ACC112 (cell line): Measurements from ENCODE around the gene FBXW5.

Source experiments
- H2AFZ ChIP-seq: fragments of 200-600 bp; sonication (generic); one replicate; pipeline ENCODE4 v1.6.0; 2017; ENCODE audit warnings: antibody characterized with exemption, low read length; ENCODE audit not compliant: unreplicated experiment
- H3K27ac ChIP-seq: fragments of 200-600 bp; sonication (generic); 2 replicates; pipeline ENCODE4 v1.5.1; 2014; ENCODE audit warnings: low read depth, mild to moderate bottlenecking, antibody characterized with exemption, low read length, moderate library complexity
- H3K27me3 ChIP-seq: fragments of 200-600 bp; sonication (generic); 2 replicates; pipeline ENCODE4 v1.6.1; 2014; ENCODE audit warnings: mild to moderate bottlenecking, antibody characterized with exemption, low read length, moderate library complexity, mixed read lengths; ENCODE audit not compliant: insufficient read depth
- H3K36me3 ChIP-seq: fragments of 200-600 bp; sonication (generic); 2 replicates; pipeline ENCODE4 v1.6.1; 2016; ENCODE audit warnings: mild to moderate bottlenecking, antibody characterized with exemption, low read length, moderate library complexity, mixed read lengths; ENCODE audit not compliant: insufficient read depth
- H3K4me1 ChIP-seq: fragments of 200-600 bp; sonication (generic); one replicate; pipeline ENCODE4 v1.6.1; 2016; ENCODE audit warnings: low read length, mixed read lengths; ENCODE audit not compliant: insufficient read depth, unreplicated experiment, control insufficient read depth
- H3K4me3 ChIP-seq: fragments of 200-600 bp; sonication (generic); 2 replicates; pipeline ENCODE4 v1.5.1; 2014; ENCODE audit warnings: mild to moderate bottlenecking, low read depth, low read length
- H3K79me2 ChIP-seq: fragments of 200-600 bp; sonication (generic); one replicate; pipeline ENCODE4 v1.6.0; 2016; ENCODE audit warnings: low read length; ENCODE audit not compliant: control insufficient read depth, unreplicated experiment, insufficient read depth

The FBXW5 gene

GRCh38 chr9:136958898-136959850 is 14.6 kb upstream of the FBXW5 start:
- H2AFZ ChIP-seq, result no peak overlapping the region
- no peaks in the 10 kb centered on the region for H3K27me3 ChIP-seq
- H3K4me1 ChIP-seq, result no peaks in the 10 kb centered on the region
- H3K4me3 ChIP-seq, result no peak overlapping the region
- H3K36me3 ChIP-seq, result no peaks in the 10 kb centered on the region
- H3K79me2 ChIP-seq, result no peaks in the 10 kb centered on the region
- H3K27ac ChIP-seq, result no peak overlapping the region

GRCh38 chr9:136958473-136958872 is 13.9 kb upstream of the FBXW5 start:
- Histone ChIP-seq H3K27ac (no peak overlapping the region), H3K27me3 (no peaks in the 10 kb centered on the region)

GRCh38 chr9:136957901-136958300 is 13.4 kb upstream of the FBXW5 start:
- Histone ChIP-seq H3K27me3 (no peaks in the 10 kb centered on the region), H3K27ac (no peak overlapping the region), H3K4me1 (no peaks in the 10 kb centered on the region), H2AFZ (no peak overlapping the region), H3K79me2 (no peaks in the 10 kb centered on the region), H3K36me3 (no peaks in the 10 kb centered on the region), H3K4me3 (no peak overlapping the region)

More at GRCh38 chr9:136958473-136958872, 13.9 kb upstream of the FBXW5 start:
- Histone ChIP-seq H3K36me3 (no peaks in the 10 kb centered on the region), H3K79me2 (no peaks in the 10 kb centered on the region), H3K4me1 (no peaks in the 10 kb centered on the region), H2AFZ (no peak overlapping the region), H3K4me3 (no peak overlapping the region)

GRCh38 chr9:136957461-136957860 is 12.9 kb upstream of the FBXW5 start:
- Histone ChIP-seq H3K27ac (no peak overlapping the region), H3K27me3 (no peaks in the 10 kb centered on the region), H3K4me3 (no peak overlapping the region), H3K4me1 (no peaks in the 10 kb centered on the region), H2AFZ (no peak overlapping the region), H3K79me2 (no peaks in the 10 kb centered on the region), H3K36me3 (no peaks in the 10 kb centered on the region)

GRCh38 chr9:136956604-136957003 is 12.1 kb upstream of the FBXW5 start:
- no peak overlapping the region for H3K27ac ChIP-seq
- H3K27me3 ChIP-seq, result no peaks in the 10 kb centered on the region
- H3K4me3 ChIP-seq, result no peak overlapping the region
- H3K36me3 ChIP-seq, result no peaks in the 10 kb centered on the region
- no peaks in the 10 kb centered on the region for H3K79me2 ChIP-seq
- no peak overlapping the region for H2AFZ ChIP-seq
- no peaks in the 10 kb centered on the region for H3K4me1 ChIP-seq

GRCh38 chr9:136955943-136956335 is 11.4 kb upstream of the FBXW5 start:
- Histone ChIP-seq H3K36me3 (no peaks in the 10 kb centered on the region), H2AFZ (no peak overlapping the region), H3K4me1 (no peaks in the 10 kb centered on the region), H3K27me3 (no peaks in the 10 kb centered on the region), H3K27ac (no peak overlapping the region), H3K79me2 (no peaks in the 10 kb centered on the region), H3K4me3 (no peak overlapping the region)

- Histone ChIP-seq H3K36me3 (no peaks in the 10 kb centered on the region), H3K4me1 (no peaks in the 10 kb centered on the region), H3K79me2 (no peaks in the 10 kb centered on the region), H3K27me3 (no peaks in the 10 kb centered on the region), H2AFZ (no peak overlapping the region), H3K4me3 (no peak overlapping the region), H3K27ac (no peak overlapping the region)
Measured at GRCh38 chr9:136955202-136955942, 10.8 kb upstream of the FBXW5 start.

GRCh38 chr9:136954270-136955083 is 9.9 kb upstream of the FBXW5 start:
- Histone ChIP-seq H2AFZ (no peak overlapping the region), H3K27me3 (no peaks in the 10 kb centered on the region), H3K4me1 (no peaks in the 10 kb centered on the region), H3K27ac (no peak overlapping the region), H3K36me3 (no peaks in the 10 kb centered on the region), H3K4me3 (no peak overlapping the region), H3K79me2 (no peaks in the 10 kb centered on the region)

- no peaks in the 10 kb centered on the region for H3K27me3 ChIP-seq
- no peak overlapping the region for H3K4me3 ChIP-seq
- H3K4me1 ChIP-seq, result no peaks in the 10 kb centered on the region
- no peak overlapping the region for H3K27ac ChIP-seq
- H2AFZ ChIP-seq, result no peak overlapping the region
- no peaks in the 10 kb centered on the region for H3K36me3 ChIP-seq
- no peaks in the 10 kb centered on the region for H3K79me2 ChIP-seq
Measured at GRCh38 chr9:136953771-136954269, 9.3 kb upstream of the FBXW5 start.
